ENCODE results near the gene TIE1.

TIE1 gene

GRCh38 chr1:43286115-43286514 is 14.7 kb upstream of the TIE1 start:
- no peak overlapping the region for H3K4me3 ChIP-seq (ENCODE audit: low read length)
- DNase-seq (ENCODE audit: low read depth) = no peak
- TF ChIP-seq CTCF (conservative IDR thresholded peaks at IDR 0.05; ENCODE audit: low read length) = no peak

GRCh38 chr1:43286533-43286932 is 14.2 kb upstream of the TIE1 start:
- TF ChIP-seq CTCF (conservative IDR thresholded peaks at IDR 0.05; ENCODE audit: low read length) = no peak
- DNase-seq (ENCODE audit: low read depth) = no peak
- no peak overlapping the region for H3K4me3 ChIP-seq (ENCODE audit: low read length)

GRCh38 chr1:43288058-43288784 is 12.6 kb upstream of the TIE1 start:
- H3K4me3 ChIP-seq (ENCODE audit: low read length) = no peak overlapping the region
- no peak for DNase-seq (ENCODE audit: low read depth)
- no peak for TF ChIP-seq CTCF (conservative IDR thresholded peaks at IDR 0.05; ENCODE audit: low read length)

GRCh38 chr1:43288785-43289706 is 11.7 kb upstream of the TIE1 start:
- DNase-seq (ENCODE audit: low read depth) = no peak
- H3K4me3 ChIP-seq (ENCODE audit: low read length) = no peak overlapping the region
- TF ChIP-seq CTCF (conservative IDR thresholded peaks at IDR 0.05; ENCODE audit: low read length) = no peak

GRCh38 chr1:43292216-43292615 is 8.6 kb upstream of the TIE1 start:
- no peak for TF ChIP-seq CTCF (conservative IDR thresholded peaks at IDR 0.05; ENCODE audit: low read length)
- DNase-seq (ENCODE audit: low read depth) = no peak
- H3K4me3 ChIP-seq (ENCODE audit: low read length) = no peak overlapping the region

GRCh38 chr1:43292679-43293078 is 8.1 kb upstream of the TIE1 start:
- H3K4me3 ChIP-seq (ENCODE audit: low read length) = no peak overlapping the region
- DNase-seq (ENCODE audit: low read depth) = no peak
- TF ChIP-seq CTCF (conservative IDR thresholded peaks at IDR 0.05; ENCODE audit: low read length) = no peak

All from AG10803 (cell line).